B cell (primary cell): ENCODE measurements around the gene CYP51A1. TPM values are rescaled to one million over a fixed set of nuclear protein-coding genes. Genes with fewer than 3 reads are reported as not detected.
"Not testable (repeated sequence)": the region's sequence is repeated elsewhere in the genome, so short reads cannot be mapped to it uniquely, and the experiment has no call there.

Experiments
- ATAC-seq: fragments of 200-7000 bp; cut with Tn5 transposase; one replicate; pipeline ENCODE4 v1.10.0; 2021; ENCODE audit warnings: low read depth, mild to moderate bottlenecking, moderate number of reproducible peaks, moderate library complexity
- CTCF ChIA-PET: fragments of 350-600 bp; sonication (Branson Sonifier 250); formaldehyde crosslinking; loops from one replicate; lab custom pipeline; 2021; ENCODE audit warnings: antibody characterized with exemption, inconsistent platforms; lab: Charles Lee
- POLR2A ChIA-PET: fragments of 350-600 bp; sonication (Branson Sonifier 250); formaldehyde crosslinking; loops from one replicate; lab custom pipeline; 2021; ENCODE audit warnings: antibody characterized with exemption; lab: Charles Lee
- DNase-seq: peaks from one replicate; pipeline ENCODE4 v3.0.0; 2013
- H2AFZ ChIP-seq: 2 replicates; pipeline ENCODE4 v1.6.1; 2012; ENCODE audit warnings: mild to moderate bottlenecking, low read depth, low read length; ENCODE audit not compliant: insufficient read depth, poor library complexity, severe bottlenecking
- H3K27ac ChIP-seq, 2 donors: 1 replicate in 1 of 2; 2 replicates in 1 of 2; pipeline ENCODE4 v1.5.1; 2012 to 2013; ENCODE audit warnings: low read length in 2 of 2, mild to moderate bottlenecking in 2 of 2, moderate library complexity in 1 of 2
- H3K27me3 ChIP-seq, 4 experiments: fragments of 200-600 bp in 1 of 4; sonication (generic) in 1 of 4; replicated peaks in 1 of 4; 1 replicate in 2 of 4; 2 replicates in 2 of 4; pipeline versions ENCODE4 v1.6.1 to v1.7.0; 2013 to 2016; ENCODE audit warnings: low read length in 3 of 4, mild to moderate bottlenecking in 2 of 4, mixed read lengths in 1 of 4, moderate library complexity in 1 of 4; ENCODE audit not compliant: insufficient read depth in 4 of 4, control insufficient read depth in 3 of 4; ENCODE audit errors: control extremely low read depth in 1 of 4
- H3K36me3 ChIP-seq, 2 experiments: replicated peaks in 1 of 2; 1 replicate in 1 of 2; 2 replicates in 1 of 2; pipeline versions ENCODE4 v1.6.1 to v1.7.1; 2013; ENCODE audit warnings: low read length in 1 of 2; ENCODE audit not compliant: insufficient read depth in 2 of 2, control insufficient read depth in 1 of 2; ENCODE audit errors: control extremely low read depth in 1 of 2, extremely low read depth in 1 of 2
- H3K4me1 ChIP-seq, 2 donors: fragments of 200-600 bp in 1 of 2; sonication (generic) in 1 of 2; 1 replicate in 1 of 2; 2 replicates in 1 of 2; pipeline versions ENCODE4 v1.5.1 to v1.6.1; 2013 to 2017; ENCODE audit warnings: low read length in 2 of 2; ENCODE audit not compliant: control insufficient read depth in 2 of 2, insufficient read depth in 2 of 2
- H3K4me2 ChIP-seq: replicated peaks from 2 replicates; pipeline ENCODE3; 2012; ENCODE audit warnings: mild to moderate bottlenecking, low read depth, low read length; ENCODE audit not compliant: poor library complexity, severe bottlenecking
- H3K4me3 ChIP-seq, 5 experiments: fragments of 200-600 bp in 1 of 5; sonication (generic) in 1 of 5; 1 replicate in 3 of 5; 2 replicates in 2 of 5; pipeline versions ENCODE4 v1.5.1 to v1.7.0; 2011 to 2016; ENCODE audit warnings: low read length in 4 of 5, mild to moderate bottlenecking in 4 of 5, low read depth in 2 of 5, control low read depth in 1 of 5, moderate library complexity in 1 of 5; ENCODE audit not compliant: insufficient read depth in 1 of 5; ENCODE audit errors: control extremely low read depth in 1 of 5, extremely low read depth in 1 of 5
- H3K79me2 ChIP-seq: fragments of 200-600 bp; sonication (generic); one replicate; pipeline ENCODE4 v1.6.0; 2016; ENCODE audit warnings: low read length; ENCODE audit not compliant: control insufficient read depth, insufficient read depth
- H3K9ac ChIP-seq: fragments of 200-600 bp; sonication (generic); 2 replicates; pipeline ENCODE4 v1.6.1; 2017; ENCODE audit warnings: mild to moderate bottlenecking, low read length, moderate library complexity
- H3K9me3 ChIP-seq, 3 donors: one replicate each; pipeline versions ENCODE4 v1.6.1 to v1.7.1; 2013; ENCODE audit warnings: low read length in 2 of 3; ENCODE audit not compliant: control insufficient read depth in 2 of 3, insufficient read depth in 1 of 3; ENCODE audit errors: control extremely low read depth in 1 of 3
- H4K20me1 ChIP-seq: 2 replicates; pipeline ENCODE4 v1.6.0; 2012; ENCODE audit warnings: mild to moderate bottlenecking, low read length; ENCODE audit not compliant: insufficient read depth, control insufficient read depth, poor library complexity, severe bottlenecking
- H3K27ac Mint-ChIP-seq: one replicate; pipeline ENCODE4 v1.8.0; 2021; ENCODE audit warnings: mixed read lengths
- H3K27me3 Mint-ChIP-seq: one replicate; pipeline ENCODE4 v1.8.0; 2021; ENCODE audit warnings: mixed read lengths
- H3K4me1 Mint-ChIP-seq: one replicate; pipeline ENCODE4 v1.8.0; 2021; ENCODE audit warnings: mixed read lengths
- H3K4me3 Mint-ChIP-seq: one replicate; pipeline ENCODE4 v1.8.0; 2021; ENCODE audit warnings: mixed read lengths
- H3K9me3 Mint-ChIP-seq: one replicate; pipeline ENCODE4 v1.8.0; 2022; ENCODE audit warnings: mixed read lengths; ENCODE audit not compliant: insufficient read depth
- CTCF ChIP-seq: fragments of 200-600 bp; IDR thresholded peaks from one replicate; pipeline ENCODE4 v1.8.0; 2022; ENCODE audit warnings: antibody characterized with exemption, mild to moderate bottlenecking
- EZH2 ChIP-seq: IDR thresholded peaks from 2 replicates; pipeline ENCODE4 v1.6.1; 2012; ENCODE audit warnings: borderline replicate concordance, low read depth, mild to moderate bottlenecking, moderate library complexity, low read length; ENCODE audit not compliant: insufficient read depth, poor library complexity, severe bottlenecking
- WGBS: methylation state at CpG from one replicate; pipeline ENCODE4 v1.1.5; 2013; ENCODE audit warnings: missing lambda C conversion rate; ENCODE audit not compliant: insufficient coverage; 5-methylcytosine and 5-hydroxymethylcytosine counted together
- intact Hi-C: fragments of 100-400 bp; cut with micrococcal nuclease; formaldehyde crosslinking; loops from one replicate; pipeline ENCODE4 v1.10.0; 2022
- polyA plus RNA-seq: library from polyadenylated mRNA; depleted of rRNA; stranded (reverse); fragments of >200 nt; gene quantifications from 2 replicates; pipeline ENCODE4 v1.2.3, GENCODE V29; 2012
- total RNA-seq, 2 donors: library from RNA; stranded (reverse); fragments of 120-200 nt in 1 of 2; gene quantifications; 1 replicate in 1 of 2; 2 replicates in 1 of 2; pipeline versions ENCODE4 v1.2.3 to v1.2.4, GENCODE V29; 2013 to 2022

CYP51A1 gene
- total and polyA plus RNA-seq, 2 donors (not counting 1 experiment from before 2014, with no cell fraction given) = 6.3 to 36.1 TPM

- no peaks in the 10 kb centered on the region for H3K79me2 ChIP-seq
- H3K9me3 ChIP-seq = no peaks in the 10 kb centered on the region
- H3K4me2 ChIP-seq = no peak overlapping the region
- H3K36me3 ChIP-seq = no peaks in the 10 kb centered on the region
- no peak for DNase-seq
- no peak overlapping the region for H3K27ac ChIP-seq
- TF ChIP-seq EZH2 = no peak
- no peak for TF ChIP-seq CTCF
- H4K20me1 ChIP-seq = no peaks in the 10 kb centered on the region
- no peaks in the 10 kb centered on the region for H3K27me3 ChIP-seq
- peaks cover 10% of the 10 kb centered on the region for H3K4me1 Mint-ChIP-seq
- no peaks in the 10 kb centered on the region for H3K9me3 Mint-ChIP-seq
- no peak overlapping the region for H3K4me3 ChIP-seq
- H3K27me3 Mint-ChIP-seq = peaks cover 15% of the 10 kb centered on the region
- H3K4me1 ChIP-seq = peaks cover 7 to 9% of the 10 kb centered on the region in 2 donors
- ATAC-seq = no peak
- ChIA-PET POLR2A (no interaction called here), CTCF (interaction anchor here (0.6 to 1.5 kb wide), 3 partner anchors 15 to 209 kb away, joined by 3 to 5 read pairs (median 3); no protein-coding TSS in a partner anchor)
- no peak overlapping the region for H3K9ac ChIP-seq
- H3K4me3 Mint-ChIP-seq = no peak overlapping the region
- H2AFZ ChIP-seq = no peak overlapping the region
- no peak overlapping the region for H3K27ac Mint-ChIP-seq
- intact Hi-C loops = loop anchor here (5.0 kb wide), 1 partner anchor 295 kb away; the partner anchor contains the start of gene MTERF1
Measured at GRCh38 chr7:92177362-92177761, 43.1 kb upstream of the CYP51A1 start.

- DNase-seq, H3K27me3 ChIP-seq, H3K4me1 Mint-ChIP-seq, H2AFZ ChIP-seq, H3K79me2 ChIP-seq, intact Hi-C loops, H4K20me1 ChIP-seq, H3K9me3 Mint-ChIP-seq, H3K27ac ChIP-seq, H3K4me3 ChIP-seq, H3K27ac Mint-ChIP-seq, H3K9ac ChIP-seq, ATAC-seq, CTCF ChIA-PET, POLR2A ChIA-PET, H3K4me1 ChIP-seq, H3K36me3 ChIP-seq, H3K4me2 ChIP-seq, H3K4me3 Mint-ChIP-seq: not testable (repeated sequence)
- H3K27me3 Mint-ChIP-seq = peaks cover 27% of the 10 kb centered on the region
- H3K9me3 ChIP-seq = peaks cover 0 to 13% (median 2%) of the 10 kb centered on the region in 3 donors
- 100% methylated on average over 2 of the region's 2 CpGs for WGBS
Measured at GRCh38 chr7:92169529-92169928, 35.3 kb upstream of the CYP51A1 start.
